Epidermal melanocyte (primary cell): ENCODE results near the gene CFAP61.

Experiments
- DNase-seq: peaks from one replicate; pipeline ENCODE4 v3.0.0; 2011; ENCODE audit warnings: low spot score; ENCODE audit not compliant: insufficient read length

The CFAP61 gene

DNA sequence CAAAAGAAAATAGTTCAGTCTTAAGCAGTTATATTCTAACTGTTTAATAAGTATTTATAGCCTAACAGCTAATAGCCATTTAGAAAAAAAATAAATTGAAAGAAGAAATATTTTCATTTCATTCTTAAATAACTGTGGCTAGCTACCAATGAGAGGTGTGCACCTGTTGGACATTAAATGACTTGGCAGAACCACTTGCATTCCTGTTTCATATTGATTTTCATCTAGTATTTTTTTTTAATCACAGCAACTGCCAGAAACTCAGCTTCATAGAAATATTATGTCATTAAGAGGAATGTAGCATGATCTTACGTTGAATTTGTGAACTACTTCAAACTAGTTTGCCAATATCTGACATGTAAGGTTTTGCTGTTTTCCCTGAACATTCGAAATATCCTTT, 25.0 kb upstream of the CFAP61 start:
- DNase-seq = no peak

DNA sequence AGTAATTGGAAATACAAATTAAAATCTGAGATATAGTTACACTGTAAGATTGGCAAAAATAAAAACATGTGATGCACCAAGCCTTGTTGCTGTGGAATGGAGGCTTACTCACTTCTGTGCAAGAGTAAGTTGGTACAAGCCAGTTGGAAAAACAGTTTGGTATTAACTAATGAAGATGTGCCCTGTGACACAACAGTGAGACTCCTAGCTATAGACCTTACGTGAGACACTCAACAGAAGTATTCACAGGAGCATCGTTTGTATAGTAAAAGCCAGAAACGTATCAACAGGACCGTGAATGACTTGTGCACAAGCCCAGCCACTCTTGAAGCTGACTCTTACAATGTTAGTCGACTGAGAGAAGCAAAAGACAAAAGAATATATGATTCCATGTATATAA, 20.5 kb upstream of the CFAP61 start:
- no peak for DNase-seq

DNA sequence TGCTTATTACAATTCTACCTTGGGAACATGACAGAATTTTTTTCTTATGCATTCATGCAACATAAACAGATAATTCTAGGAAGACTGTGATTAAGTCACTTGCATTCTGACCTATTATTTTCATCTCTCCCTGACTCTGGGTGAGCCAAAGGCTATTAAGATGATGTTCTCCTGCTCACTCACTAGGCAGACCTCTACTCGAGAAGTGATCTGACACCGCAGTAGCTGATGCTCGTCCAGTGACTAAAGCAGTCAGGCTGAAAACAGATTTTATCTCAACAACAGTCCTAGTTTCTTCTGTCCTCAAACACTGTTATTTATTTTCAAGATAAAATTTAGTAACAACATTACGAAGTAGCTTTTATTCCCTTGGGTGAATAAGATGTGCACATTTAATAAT, 17.8 kb upstream of the CFAP61 start:
- DNase-seq = no peak

DNA sequence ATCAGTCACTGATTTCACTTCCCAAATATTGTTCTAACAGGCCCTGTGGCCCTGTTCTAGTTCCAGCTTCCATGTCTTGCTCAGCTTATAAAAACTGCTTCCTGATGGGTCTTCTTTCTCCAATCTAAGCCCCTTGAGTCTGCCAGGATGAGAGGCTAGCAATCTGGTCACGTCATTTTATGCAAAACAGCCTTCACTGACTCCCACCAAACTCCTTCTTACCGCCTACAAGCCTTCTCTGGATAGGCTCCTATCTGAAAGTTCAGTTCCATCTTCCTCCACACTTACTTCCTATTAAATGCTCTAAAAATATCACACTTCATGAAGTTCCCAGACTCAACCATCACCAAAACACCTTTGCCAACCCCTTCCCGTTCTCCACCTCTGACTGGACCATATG, 15.6 kb upstream of the CFAP61 start:
- no peak for DNase-seq

DNA sequence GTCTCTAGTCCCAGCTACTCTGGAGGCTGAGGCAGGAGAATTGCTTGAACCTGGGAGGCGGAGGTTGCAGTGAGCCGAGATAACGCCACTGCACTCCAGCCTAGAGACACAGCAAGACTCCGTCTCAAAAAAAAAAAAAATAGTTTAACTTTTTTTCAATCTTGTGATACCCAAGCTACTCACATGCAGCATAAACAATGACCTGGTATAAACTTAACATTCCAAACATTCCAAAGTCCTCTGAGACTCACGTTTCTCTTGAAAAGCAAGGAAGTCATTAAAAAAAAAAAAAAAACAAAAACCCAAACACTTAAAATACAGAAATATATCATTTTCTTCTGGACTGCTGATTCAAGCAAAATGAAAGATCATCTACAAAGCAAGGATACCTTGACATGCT, 14.4 kb upstream of the CFAP61 start:
- DNase-seq = no peak

DNA sequence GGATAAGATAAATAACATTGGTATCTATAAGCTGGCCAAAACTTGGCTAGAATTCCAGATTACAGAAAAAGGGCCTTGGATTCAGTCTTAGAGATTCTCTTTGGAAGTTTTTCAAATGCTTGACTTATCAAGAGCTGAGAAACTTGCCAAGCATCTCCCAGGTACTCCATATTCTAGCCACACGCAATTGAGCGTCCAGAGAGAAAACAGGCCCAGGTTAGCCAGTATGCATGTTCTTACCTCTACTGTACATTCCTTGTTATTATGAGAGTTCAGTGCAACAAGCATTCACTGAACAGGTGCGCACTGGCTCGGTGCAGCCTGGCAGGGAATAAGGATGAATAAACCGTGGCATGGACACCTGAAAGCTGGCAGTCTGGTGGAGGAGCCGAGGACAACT, 13.7 kb upstream of the CFAP61 start:
- DNase-seq = no peak

DNA sequence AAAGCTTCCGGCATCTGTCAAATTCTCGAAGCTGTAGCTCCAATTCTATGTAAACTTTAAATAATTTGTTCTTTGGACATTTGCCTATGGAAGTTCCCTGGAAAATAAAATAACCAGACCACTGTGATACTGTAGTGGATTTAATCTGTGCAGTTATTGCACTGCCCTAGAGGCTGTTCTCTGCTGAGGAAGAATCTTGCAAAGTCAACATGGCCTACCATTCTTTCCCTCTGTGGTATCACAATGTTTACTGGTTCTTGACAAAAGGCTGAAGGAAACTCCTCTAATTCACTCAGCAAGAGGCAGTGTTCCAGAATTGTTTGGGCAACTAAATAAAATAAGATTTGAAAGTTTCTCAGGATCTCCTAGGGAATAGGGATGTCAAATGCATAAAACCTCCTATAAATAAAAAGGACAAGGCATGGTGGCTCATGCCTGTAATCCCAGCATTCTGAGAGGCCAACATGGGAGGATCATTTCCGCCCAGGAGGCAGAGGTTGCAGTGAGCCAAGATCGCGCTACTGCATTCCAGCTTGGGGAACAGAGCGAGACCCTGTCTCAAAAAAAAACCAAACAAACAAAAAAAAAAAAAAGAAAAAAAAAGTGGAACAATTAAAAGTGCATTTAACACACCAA, 12.5 kb upstream of the CFAP61 start:
- no peak for DNase-seq

DNA sequence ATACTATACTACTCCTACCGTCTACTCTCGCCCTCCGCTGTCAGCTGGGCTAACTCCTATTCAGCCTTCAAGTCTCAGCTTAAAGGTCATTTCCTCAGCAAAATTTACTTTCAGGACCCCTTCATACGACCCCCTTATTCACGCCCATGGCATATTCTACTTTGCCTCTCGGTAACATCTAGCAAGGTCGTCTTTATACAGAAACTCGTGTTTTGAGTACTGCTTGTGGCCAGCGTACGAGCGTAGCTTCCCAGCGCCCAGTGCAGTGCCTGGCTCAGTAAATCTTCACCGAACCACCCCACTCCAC, 612 bp upstream of the CFAP61 start:
- DNase-seq = no peak

DNA sequence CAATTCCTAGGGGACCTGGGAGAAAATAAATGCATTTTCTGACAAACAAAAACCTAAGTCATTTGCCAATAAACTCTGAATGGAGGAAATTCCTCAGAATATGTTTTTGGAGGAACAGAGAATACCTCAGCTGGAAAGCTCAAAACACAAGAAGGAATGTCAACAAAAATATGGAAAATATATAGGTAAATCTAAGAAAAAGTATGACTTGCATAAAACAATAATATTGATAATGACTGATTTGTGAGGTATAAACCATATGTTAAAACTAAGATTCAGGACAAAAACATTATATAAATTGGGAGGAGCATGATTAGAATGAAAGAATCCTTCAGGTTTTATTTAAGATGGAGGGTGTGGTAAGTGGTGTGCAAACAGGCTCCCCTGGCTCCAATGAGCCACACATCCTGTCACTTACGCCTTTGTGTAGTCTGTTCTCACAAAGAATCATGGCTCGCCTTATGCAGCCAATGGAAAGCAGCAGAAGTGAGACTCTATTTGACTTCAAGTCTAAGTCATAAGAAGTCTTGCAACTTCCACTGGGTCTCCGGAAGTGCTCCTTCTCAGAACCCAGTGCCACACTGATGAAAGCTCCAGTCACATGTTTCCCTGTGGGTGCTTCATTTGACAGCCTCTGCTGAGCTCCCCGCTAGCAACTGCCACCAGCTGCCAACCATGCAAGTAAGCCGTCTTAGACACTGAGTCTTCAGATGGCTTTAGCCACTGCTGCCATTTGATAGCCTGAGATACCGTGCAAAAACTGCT, 8.1 kb downstream of the CFAP61 start:
- no peak for DNase-seq

DNA sequence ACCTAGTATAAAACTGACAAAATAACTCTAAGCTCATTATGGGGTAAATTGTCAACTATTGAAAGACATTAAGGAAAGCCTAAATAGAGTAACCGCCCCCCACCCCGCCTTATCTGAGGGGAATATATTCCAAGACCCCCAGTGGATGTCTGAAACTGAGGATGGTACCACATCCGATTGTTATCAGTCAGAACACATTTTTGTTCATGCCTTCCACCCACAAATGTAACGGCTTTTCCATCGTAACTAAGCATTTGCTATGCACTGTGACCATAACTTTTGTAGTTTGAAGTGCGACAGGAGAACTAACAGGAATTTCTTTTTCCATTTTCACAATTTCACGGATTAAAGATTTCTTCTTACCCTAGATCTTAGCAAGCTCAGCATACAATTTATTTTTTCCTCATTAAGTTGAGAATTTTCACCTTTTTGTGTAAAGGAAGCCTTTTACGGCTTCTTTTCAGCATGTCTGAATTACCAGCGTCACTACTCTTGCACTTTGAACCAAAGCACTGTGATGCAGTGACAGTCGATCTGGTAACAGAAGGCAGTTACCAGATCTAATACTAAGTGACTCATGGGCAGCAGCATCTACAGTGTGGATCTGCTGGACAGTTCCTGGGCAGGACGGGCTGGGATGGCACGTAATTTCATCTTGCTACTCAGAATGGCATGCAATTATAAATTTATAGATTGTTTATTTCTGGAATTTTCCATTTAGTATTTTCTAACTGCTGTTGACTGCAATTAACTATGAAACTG, 11.8 kb downstream of the CFAP61 start:
- DNase-seq = no peak

DNA sequence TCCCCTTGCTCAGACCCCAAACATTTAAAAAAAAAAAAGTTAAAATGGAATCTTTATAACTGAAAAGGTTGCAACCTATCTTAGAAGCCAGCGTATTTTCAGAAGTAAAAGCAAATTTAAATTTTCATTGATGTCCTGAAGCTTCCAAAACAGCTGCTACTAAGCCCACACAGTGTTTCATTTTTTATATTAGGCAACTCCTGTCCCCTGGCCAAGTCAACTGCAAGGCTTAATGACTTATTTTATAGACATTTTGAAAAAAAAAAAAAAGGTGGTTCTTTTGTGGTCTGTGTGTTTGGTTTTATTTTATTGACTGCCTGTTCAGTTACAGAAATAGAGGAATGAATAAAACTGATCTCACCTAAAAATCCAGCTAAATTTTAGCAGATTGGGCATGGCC, 13.0 kb downstream of the CFAP61 start:
- DNase-seq = no peak

DNA sequence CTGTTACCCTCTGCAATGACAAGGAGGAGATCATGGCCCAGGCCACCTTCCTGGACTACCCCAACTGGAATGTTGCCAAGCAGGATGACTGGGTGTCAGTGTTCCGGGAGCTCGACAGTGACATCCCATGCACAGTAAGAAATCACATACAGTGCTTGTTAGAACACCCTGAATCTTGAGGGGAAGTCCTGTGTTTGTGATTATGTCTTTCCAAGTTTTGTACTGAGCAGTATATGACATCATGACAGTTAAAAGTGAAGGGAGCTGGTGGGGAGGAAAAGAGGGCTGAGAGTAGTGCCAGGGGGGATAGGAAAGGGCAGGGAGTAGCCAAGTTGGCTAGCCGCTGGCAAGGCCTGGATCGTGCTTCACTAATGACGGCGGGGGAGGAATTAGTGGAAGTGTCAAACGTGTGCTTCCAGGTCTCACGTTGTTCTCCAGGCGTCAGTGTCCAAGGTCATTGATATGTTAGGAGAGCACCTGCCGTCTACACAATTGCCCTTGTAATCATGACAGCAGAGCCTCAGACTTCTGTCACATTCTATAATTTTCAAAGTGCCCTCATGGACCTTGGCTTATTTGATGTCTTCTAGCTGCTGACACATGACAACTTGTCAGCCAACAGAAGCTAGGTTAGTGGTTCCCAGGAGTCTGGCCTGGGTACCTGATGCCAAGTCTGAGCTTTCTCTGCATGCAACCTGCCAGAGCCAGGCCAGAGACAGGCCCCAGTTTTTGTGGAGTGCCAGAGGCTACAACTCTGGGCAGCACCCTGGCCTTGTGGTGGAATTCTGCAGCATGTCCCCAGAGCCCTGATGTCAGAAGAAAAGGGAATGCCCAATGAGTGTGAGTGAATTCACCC, 18.8 kb downstream of the CFAP61 start:
- no peak for DNase-seq

DNA sequence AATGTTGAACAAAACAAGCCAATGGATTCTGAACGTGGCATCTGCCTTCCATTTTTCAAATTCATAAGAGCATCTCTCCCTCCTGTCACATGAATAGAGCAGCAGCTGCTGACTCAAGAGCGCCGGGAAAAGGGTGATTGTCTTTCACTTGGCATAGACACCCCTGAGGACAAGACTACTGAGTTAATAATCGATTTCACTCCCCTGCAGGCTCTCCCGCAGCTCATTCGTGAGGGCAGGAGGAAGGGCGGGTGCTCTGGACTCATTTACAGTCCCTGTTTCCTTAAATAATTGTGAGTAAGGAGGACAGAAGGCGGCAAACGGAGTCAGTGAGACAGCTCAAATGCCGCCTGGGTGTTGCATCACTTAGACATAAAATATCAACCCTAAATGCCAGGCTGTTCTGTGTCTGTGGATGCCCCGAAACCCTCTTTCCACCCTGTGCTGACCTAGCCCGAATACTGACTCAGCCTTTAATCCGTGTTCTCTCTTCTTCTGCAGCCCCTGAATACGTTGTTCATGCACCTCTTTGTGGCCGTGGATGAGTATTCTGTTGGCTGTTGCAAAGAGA, 21.6 kb downstream of the CFAP61 start:
- DNase-seq = no peak

DNA sequence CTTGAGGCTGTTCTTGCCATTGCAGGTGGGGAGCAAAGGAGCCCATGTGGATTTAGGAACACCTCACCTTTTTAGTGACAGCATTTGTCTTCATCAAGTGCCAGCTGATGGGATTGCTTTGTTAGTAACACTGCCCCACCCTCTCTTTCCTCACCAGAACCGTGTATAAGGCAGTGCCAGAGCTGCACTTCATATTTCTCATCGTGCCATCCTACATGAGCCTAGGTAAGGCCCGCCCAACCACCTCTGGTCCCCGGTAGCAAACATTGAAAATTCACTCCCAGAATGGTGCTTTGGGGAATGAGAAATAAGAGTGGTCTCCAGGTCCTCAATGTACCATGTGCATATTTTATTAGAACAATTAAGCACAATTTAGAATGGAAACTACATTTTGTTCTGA, 22.7 kb downstream of the CFAP61 start:
- no peak for DNase-seq

DNA sequence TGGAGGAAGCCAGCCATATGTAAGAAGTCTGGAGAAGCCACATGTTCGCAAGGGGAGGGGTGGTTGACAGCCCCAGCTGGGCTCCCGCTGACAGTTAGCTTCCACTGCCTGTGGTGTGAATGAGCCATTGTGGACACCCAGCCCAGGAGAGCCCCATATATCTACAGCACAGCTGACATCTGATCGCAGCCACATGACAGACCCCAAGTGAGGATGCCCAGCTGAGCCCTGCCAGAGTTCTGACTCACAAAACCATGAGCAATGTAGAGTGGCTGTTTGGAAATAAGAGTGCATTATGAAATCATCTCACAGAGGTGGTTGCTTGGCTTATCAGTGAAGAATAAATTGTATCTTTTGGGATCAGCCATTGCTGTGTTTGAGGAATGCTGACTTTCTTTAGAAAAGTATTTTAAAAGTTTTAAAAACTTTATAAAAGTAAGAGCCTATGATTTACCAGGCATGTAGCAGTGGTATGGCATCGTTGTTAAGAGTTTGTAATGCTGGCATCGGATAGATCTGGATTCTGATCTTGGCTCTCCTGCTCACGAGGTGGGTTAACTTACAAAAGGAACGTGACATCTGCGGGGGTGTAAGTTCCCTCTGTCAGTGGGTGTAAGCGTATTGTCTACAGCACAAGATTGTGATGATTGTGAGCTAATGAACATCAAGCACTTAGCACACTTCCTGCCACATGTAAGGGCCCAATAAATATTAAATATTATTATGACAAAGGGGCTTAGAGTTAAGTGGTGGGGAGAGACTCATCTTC, 24.1 kb downstream of the CFAP61 start:
- peak; percentile 63 for DNase-seq

DNA sequence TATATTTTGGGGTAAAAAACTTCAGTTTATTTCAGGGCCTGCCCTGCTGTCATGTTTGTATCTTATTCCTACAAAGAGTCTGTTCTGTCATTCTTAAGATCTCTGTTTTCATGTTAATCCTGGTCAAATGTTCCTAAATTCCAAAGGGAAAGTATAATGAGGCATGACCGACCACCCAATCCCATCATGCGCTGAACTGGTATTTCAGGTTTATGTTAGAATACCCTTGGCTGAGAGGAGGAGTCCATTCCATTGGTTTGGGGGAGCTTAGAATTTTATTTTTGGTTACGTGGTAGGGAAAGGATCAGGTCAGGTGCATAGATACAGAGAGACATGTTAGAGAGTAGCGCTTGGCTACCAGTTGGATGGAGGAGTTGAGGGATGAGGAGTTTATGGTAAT, 25.7 kb downstream of the CFAP61 start:
- no peak for DNase-seq

DNA sequence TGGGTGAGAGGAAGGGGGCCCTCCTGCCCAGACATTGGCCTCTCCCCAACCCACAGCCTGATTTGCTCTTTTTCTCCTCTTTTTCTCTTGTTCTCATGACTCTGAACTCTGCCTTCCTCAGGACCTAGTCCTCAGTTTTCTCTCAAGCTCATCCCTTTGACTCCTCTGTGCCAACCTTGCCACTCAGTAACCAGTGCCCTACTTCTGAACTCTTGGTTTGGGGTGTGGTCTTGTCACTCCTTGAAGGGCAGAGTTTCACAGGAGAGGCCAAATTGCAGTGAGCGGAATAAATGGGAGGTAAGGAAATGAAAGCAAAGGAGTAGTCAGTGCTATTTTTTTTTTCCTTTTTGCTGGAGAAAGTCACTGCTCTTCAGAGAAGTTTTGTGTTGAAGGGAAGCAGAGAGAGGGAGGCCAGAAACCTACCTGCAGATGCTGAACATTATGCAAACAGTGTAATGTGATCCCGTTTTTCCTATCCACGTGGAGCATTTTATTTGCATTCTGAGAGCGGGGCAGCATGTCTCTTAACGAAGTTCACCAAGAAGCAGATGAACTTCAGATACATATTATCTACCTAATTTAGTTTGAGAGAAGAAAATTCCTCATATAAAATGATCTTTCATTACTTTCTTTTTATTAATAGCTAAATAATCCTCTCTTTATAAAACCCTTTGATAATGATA, 26.9 kb downstream of the CFAP61 start:
- no peak for DNase-seq

DNA sequence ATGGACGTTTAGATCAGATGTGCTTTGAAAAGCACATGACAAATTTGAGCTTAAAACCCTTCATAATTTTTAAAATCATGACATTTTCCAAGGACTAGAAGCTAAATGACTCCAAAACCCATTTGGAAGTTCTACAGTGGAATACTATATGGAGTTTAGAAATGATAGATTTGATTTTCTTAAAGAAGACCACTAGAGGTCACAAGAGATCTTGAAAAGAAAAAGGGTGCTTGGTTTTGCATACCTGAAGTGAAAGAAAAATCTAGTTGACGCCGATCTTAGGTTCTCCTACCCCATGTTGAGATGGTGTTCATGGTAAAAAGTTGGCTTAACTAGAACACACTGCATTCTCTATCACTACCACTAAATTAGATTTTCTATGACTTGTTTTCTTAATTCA, 31.5 kb downstream of the CFAP61 start:
- no peak for DNase-seq

DNA sequence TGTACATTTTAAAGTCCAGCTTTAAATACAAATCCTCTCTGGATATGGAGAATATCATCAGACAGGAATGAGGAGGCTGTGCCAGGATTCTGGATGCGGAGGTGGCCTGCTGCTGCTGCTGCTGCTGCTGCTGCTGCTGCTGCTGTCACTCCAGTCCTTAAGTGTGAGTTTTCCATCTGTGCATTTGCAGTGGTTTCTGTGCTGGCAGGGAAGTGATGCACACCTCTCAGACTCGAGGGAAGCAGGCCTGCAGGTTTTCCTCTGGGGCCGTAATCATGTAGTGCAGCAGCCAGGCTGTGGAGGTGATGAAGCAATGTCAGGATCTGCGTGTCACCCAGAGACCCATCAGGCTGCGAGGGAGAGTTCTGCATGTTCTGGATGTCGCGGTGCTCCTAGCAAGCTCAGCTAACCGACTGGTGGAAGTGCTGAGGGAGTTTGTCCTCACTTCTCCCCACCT, 32.0 kb downstream of the CFAP61 start:
- DNase-seq = no peak

DNA sequence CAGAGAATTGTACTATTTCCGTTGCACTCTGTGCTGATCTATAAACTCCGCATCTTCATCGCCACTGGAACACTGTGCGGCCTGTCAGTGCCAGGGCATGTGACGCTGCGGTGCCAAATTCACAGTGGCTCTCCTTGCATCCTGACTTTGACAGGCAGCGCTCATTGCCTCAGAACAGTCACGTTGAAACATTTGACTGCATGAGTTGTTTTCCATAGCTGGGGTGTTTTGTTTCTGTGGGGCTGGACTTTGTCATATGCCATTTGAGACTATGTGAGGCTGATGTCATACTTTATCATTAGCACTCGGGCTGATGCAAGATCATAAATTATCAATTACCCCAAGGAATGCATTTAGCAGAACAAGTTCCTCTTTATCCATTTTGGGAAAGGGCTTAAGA, 32.7 kb downstream of the CFAP61 start:
- no peak for DNase-seq
